SK-N-SH (cell line): ENCODE measurements around the gene MSANTD3. TPM values are rescaled to one million over a fixed set of nuclear protein-coding genes. Genes with fewer than 3 reads are reported as not detected.
A peak's percentile ranks its signal among the peaks of the same experiment; 100 is the strongest.

ENCODE experiments used
- CTCF ChIA-PET: fragments of 300-600, 350-600 bp; formaldehyde crosslinking; extraction: SDS; loops from one replicate; lab custom pipeline; 2021; lab: Yijun Ruan, JAX
- POLR2A ChIA-PET: fragments of 350-600 bp; sonication (Branson Sonifier 250); formaldehyde crosslinking; extraction: SDS; loops from one replicate; lab custom pipeline; 2020; ENCODE audit warnings: antibody characterized with exemption, inconsistent platforms; lab: Yijun Ruan, JAX
- DNase-seq: peaks from one replicate; pipeline ENCODE4 v3.0.0; 2012
- H2AFZ ChIP-seq: fragments of 200-600 bp; sonication (generic); 2 replicates; pipeline ENCODE4 v1.8.1; 2016; ENCODE audit warnings: antibody characterized with exemption, mild to moderate bottlenecking, low read depth
- H3F3A ChIP-seq: fragments of 200-600 bp; sonication (generic); replicated peaks from 2 replicates; pipeline ENCODE3; 2016; ENCODE audit warnings: antibody characterized with exemption, mild to moderate bottlenecking; ENCODE audit not compliant: insufficient read depth
- H3K27ac ChIP-seq, 2 experiments: fragments of 200-500 bp in 1 of 2; fragments of 200-600 bp in 1 of 2; sonication (Bioruptor generic) in 1 of 2; sonication (generic), shearing (Covaris generic) in 1 of 2; 2 replicates each; pipeline versions ENCODE4 v1.5.1 to v1.6.1; 2014 to 2016; ENCODE audit warnings: low read depth in 2 of 2, inconsistent platforms in 1 of 2, low read length in 1 of 2, mild to moderate bottlenecking in 1 of 2, mixed read lengths in 1 of 2
- H3K27me3 ChIP-seq: fragments of 200-600 bp; sonication (generic), shearing (Covaris generic); 2 replicates; pipeline ENCODE4 v1.6.1; 2016; ENCODE audit warnings: mixed run types; ENCODE audit not compliant: insufficient read depth
- H3K36me3 ChIP-seq, 2 experiments: fragments of 200-500 bp in 1 of 2; fragments of 200-600 bp in 1 of 2; sonication (Bioruptor generic) in 1 of 2; sonication (generic) in 1 of 2; replicated peaks in 1 of 2; 2 replicates each; pipeline versions ENCODE3 to v1.5.1; 2014 to 2016; ENCODE audit warnings: low read length in 1 of 2, mild to moderate bottlenecking in 1 of 2; ENCODE audit not compliant: insufficient read depth in 2 of 2, control insufficient read depth in 1 of 2
- H3K4me1 ChIP-seq, 2 experiments: fragments of 200-500 bp in 1 of 2; fragments of 200-600 bp in 1 of 2; sonication (Bioruptor generic) in 1 of 2; sonication (generic), shearing (Covaris generic) in 1 of 2; 2 replicates each; pipeline versions ENCODE4 v1.5.1 to v1.6.1; 2014 to 2016; ENCODE audit warnings: low read depth in 1 of 2, low read length in 1 of 2, mixed run types in 1 of 2; ENCODE audit not compliant: insufficient read depth in 2 of 2, control insufficient read depth in 1 of 2
- H3K4me2 ChIP-seq: fragments of 200-600 bp; sonication (generic), shearing (Covaris generic); 2 replicates; pipeline ENCODE4 v1.6.1; 2017; ENCODE audit warnings: mixed run types
- H3K4me3 ChIP-seq, 2 experiments: fragments of 200-500 bp in 1 of 2; fragments of 200-600 bp in 1 of 2; sonication (Bioruptor generic) in 1 of 2; sonication (generic), shearing (Covaris generic) in 1 of 2; 2 replicates each; pipeline versions ENCODE4 v1.5.1 to v1.8.1; 2014 to 2016; ENCODE audit warnings: low read depth in 2 of 2, inconsistent platforms in 1 of 2, low read length in 1 of 2, mild to moderate bottlenecking in 1 of 2, mixed read lengths in 1 of 2, moderate library complexity in 1 of 2
- H3K79me2 ChIP-seq: fragments of 200-600 bp; sonication (generic); 2 replicates; pipeline ENCODE4 v1.8.1; 2017; ENCODE audit warnings: mild to moderate bottlenecking; ENCODE audit not compliant: insufficient read depth
- H3K9ac ChIP-seq: fragments of 200-600 bp; sonication (generic); 2 replicates; pipeline ENCODE4 v1.6.1; 2017; ENCODE audit warnings: mixed run types
- H3K9me2 ChIP-seq: fragments of 200-600 bp; sonication (generic); 2 replicates; pipeline ENCODE4 v1.6.1; 2017; ENCODE audit warnings: mixed run types
- H3K9me3 ChIP-seq: fragments of 200-600 bp; sonication (generic); 2 replicates; pipeline ENCODE4 v1.6.1; 2017; ENCODE audit warnings: mixed run types, mild to moderate bottlenecking, moderate library complexity
- H4K20me1 ChIP-seq: fragments of 200-600 bp; sonication (generic); 2 replicates; pipeline ENCODE4 v1.6.1; 2017; ENCODE audit warnings: mild to moderate bottlenecking, mixed run types; ENCODE audit not compliant: insufficient read depth
- CHD2 ChIP-seq: fragments of 150-350 bp; IDR thresholded peaks from 2 replicates; pipeline ENCODE4 v1.6.1; 2018; ENCODE audit warnings: low read length; ENCODE audit not compliant: partially characterized antibody
- FOXM1 ChIP-seq: IDR thresholded peaks from 2 replicates; pipeline ENCODE4 v1.4.0; 2012; ENCODE audit warnings: low read depth, mild to moderate bottlenecking
- GATA2 ChIP-seq: sonication (generic); formaldehyde crosslinking; IDR thresholded peaks from 2 replicates; pipeline ENCODE4 v1.5.0; 2020; ENCODE audit warnings: mild to moderate bottlenecking, missing genetic modification reagents
- JUND ChIP-seq: IDR thresholded peaks from 2 replicates; pipeline ENCODE4 v1.4.0; 2012
- MEF2A ChIP-seq: IDR thresholded peaks from 2 replicates; pipeline ENCODE4 v1.4.0; 2012; ENCODE audit warnings: low read depth, borderline replicate concordance
- POLR2AphosphoS5 ChIP-seq: IDR thresholded peaks from 2 replicates; pipeline ENCODE4 v1.6.1; 2012; ENCODE audit warnings: low read depth, low read length
- RAD21 ChIP-seq: IDR thresholded peaks from 2 replicates; pipeline ENCODE4 v1.6.1; 2012; ENCODE audit warnings: mild to moderate bottlenecking, low read length
- RCOR1 ChIP-seq: fragments of 150-350 bp; IDR thresholded peaks from 2 replicates; pipeline ENCODE4 v1.6.1; 2017; ENCODE audit warnings: antibody characterized with exemption, low read length
- RXRA ChIP-seq: IDR thresholded peaks from 2 replicates; pipeline ENCODE4 v1.4.0; 2012; ENCODE audit warnings: low read depth, mild to moderate bottlenecking, borderline replicate concordance
- TAF1 ChIP-seq: IDR thresholded peaks from 2 replicates; pipeline ENCODE4 v1.6.1; 2012; ENCODE audit warnings: low read depth, mild to moderate bottlenecking, low read length, moderate library complexity, borderline replicate concordance
- TEAD4 ChIP-seq: IDR thresholded peaks from 2 replicates; pipeline ENCODE4 v1.4.0; 2012; ENCODE audit warnings: mild to moderate bottlenecking, borderline replicate concordance; ENCODE audit not compliant: insufficient read depth
- YY1 ChIP-seq: IDR thresholded peaks from 2 replicates; pipeline ENCODE4 v1.4.0; 2012; ENCODE audit warnings: low read depth, mild to moderate bottlenecking
- WGBS: methylation state at CpG from one replicate; pipeline ENCODE4 v1.1.6; 2017; ENCODE audit warnings: low lambda C conversion rate; 5-methylcytosine and 5-hydroxymethylcytosine counted together
- polyA plus RNA-seq, 3 experiments: library from polyadenylated mRNA; depleted of rRNA; stranded (reverse); fragments of >200 nt; gene quantifications; 2 replicates each; pipeline ENCODE4 v1.2.3, GENCODE V29; 2012
- TF ChIP-seq, protein P1 (sequence below): IDR thresholded peaks from 2 replicates; pipeline ENCODE4 v1.4.0; 2012; ENCODE audit warnings: low read depth
- TF ChIP-seq, protein P2 (sequence below): fragments of 150-350 bp; IDR thresholded peaks from 2 replicates; pipeline ENCODE4 v1.6.1; 2017; ENCODE audit warnings: antibody characterized with exemption, low read length, low read depth, borderline replicate concordance
- TF ChIP-seq, protein P3 (sequence below): fragments of 150-350 bp; IDR thresholded peaks from 2 replicates; pipeline ENCODE4 v1.6.1; 2016; ENCODE audit warnings: mild to moderate bottlenecking, low read depth, low read length
- TF ChIP-seq, protein P4 (sequence below): IDR thresholded peaks from 2 replicates; pipeline ENCODE4 v1.4.0; 2012; ENCODE audit warnings: low read depth, borderline replicate concordance
- TF ChIP-seq, protein P5 (sequence below): IDR thresholded peaks from 2 replicates; pipeline ENCODE4 v1.6.1; 2012; ENCODE audit warnings: mild to moderate bottlenecking, low read depth, low read length, moderate library complexity
- TF ChIP-seq, protein P6 (sequence below): IDR thresholded peaks from 2 replicates; pipeline ENCODE4; 2012

Gene MSANTD3
- polyA plus RNA-seq, 1 of the 3 experiments (the other 2 are of a cell fraction), result 48.3 TPM

DNA sequence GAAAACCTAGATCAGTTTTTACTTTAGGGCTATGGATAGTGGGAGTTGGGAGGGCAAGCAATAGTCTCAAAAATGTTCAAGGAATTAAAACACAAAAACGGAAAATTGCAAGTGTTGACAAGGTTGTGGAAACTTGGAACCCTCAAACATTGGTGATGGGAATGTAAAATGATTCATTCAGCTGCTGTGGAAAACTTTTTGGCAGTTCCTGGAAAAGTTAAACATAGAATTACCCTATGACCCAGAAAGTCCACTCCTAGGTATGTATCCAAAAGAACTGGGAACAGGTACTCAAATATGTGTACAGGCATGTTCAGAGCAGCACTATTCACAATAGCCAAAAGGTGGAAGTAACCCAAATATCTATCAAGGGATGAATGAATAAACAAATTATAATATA lies 1.2 kb upstream of the MSANTD3 start:
- Histone ChIP-seq H3F3A (peaks cover 37% of the 10 kb centered on the region), H3K79me2 (peaks cover 38% of the 10 kb centered on the region), H2AFZ (peak overlapping the region; percentile 86), H3K4me3 (peak overlapping the region in 1 of 2 experiments; percentile 88; a peak in 3 of 4 replicates), H3K27me3 (no peaks in the 10 kb centered on the region), H3K4me2 (peak overlapping the region; percentile 98), H3K9ac (peak overlapping the region; percentile 97; the same call in 1 of the 2 replicates), H4K20me1 (no peaks in the 10 kb centered on the region), H3K9me2 (no peaks in the 10 kb centered on the region), H3K36me3 (peaks cover 0 to 5% of the 10 kb centered on the region in 2 experiments), H3K4me1 (peaks cover 9 to 22% of the 10 kb centered on the region in 2 experiments; a peak in 3 of 4 replicates), H3K27ac (peak overlapping the region; percentile 92 to 98), H3K9me3 (no peaks in the 10 kb centered on the region)
- TF ChIP-seq CHD2, result no peak
- TF ChIP-seq JUND, result no peak
- TF ChIP-seq, protein P1, sequence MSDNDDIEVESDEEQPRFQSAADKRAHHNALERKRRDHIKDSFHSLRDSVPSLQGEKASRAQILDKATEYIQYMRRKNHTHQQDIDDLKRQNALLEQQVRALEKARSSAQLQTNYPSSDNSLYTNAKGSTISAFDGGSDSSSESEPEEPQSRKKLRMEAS, result no peak
- TF ChIP-seq, protein P2, sequence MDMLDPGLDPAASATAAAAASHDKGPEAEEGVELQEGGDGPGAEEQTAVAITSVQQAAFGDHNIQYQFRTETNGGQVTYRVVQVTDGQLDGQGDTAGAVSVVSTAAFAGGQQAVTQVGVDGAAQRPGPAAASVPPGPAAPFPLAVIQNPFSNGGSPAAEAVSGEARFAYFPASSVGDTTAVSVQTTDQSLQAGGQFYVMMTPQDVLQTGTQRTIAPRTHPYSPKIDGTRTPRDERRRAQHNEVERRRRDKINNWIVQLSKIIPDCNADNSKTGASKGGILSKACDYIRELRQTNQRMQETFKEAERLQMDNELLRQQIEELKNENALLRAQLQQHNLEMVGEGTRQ, result no peak
- TF ChIP-seq RCOR1, result no peak
- no peak for TF ChIP-seq POLR2AphosphoS5
- TF ChIP-seq, protein P3, sequence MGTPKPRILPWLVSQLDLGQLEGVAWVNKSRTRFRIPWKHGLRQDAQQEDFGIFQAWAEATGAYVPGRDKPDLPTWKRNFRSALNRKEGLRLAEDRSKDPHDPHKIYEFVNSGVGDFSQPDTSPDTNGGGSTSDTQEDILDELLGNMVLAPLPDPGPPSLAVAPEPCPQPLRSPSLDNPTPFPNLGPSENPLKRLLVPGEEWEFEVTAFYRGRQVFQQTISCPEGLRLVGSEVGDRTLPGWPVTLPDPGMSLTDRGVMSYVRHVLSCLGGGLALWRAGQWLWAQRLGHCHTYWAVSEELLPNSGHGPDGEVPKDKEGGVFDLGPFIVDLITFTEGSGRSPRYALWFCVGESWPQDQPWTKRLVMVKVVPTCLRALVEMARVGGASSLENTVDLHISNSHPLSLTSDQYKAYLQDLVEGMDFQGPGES, result no peak
- TF ChIP-seq, protein P4, sequence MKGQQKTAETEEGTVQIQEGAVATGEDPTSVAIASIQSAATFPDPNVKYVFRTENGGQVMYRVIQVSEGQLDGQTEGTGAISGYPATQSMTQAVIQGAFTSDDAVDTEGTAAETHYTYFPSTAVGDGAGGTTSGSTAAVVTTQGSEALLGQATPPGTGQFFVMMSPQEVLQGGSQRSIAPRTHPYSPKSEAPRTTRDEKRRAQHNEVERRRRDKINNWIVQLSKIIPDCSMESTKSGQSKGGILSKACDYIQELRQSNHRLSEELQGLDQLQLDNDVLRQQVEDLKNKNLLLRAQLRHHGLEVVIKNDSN, result no peak
- TF ChIP-seq, protein P5, sequence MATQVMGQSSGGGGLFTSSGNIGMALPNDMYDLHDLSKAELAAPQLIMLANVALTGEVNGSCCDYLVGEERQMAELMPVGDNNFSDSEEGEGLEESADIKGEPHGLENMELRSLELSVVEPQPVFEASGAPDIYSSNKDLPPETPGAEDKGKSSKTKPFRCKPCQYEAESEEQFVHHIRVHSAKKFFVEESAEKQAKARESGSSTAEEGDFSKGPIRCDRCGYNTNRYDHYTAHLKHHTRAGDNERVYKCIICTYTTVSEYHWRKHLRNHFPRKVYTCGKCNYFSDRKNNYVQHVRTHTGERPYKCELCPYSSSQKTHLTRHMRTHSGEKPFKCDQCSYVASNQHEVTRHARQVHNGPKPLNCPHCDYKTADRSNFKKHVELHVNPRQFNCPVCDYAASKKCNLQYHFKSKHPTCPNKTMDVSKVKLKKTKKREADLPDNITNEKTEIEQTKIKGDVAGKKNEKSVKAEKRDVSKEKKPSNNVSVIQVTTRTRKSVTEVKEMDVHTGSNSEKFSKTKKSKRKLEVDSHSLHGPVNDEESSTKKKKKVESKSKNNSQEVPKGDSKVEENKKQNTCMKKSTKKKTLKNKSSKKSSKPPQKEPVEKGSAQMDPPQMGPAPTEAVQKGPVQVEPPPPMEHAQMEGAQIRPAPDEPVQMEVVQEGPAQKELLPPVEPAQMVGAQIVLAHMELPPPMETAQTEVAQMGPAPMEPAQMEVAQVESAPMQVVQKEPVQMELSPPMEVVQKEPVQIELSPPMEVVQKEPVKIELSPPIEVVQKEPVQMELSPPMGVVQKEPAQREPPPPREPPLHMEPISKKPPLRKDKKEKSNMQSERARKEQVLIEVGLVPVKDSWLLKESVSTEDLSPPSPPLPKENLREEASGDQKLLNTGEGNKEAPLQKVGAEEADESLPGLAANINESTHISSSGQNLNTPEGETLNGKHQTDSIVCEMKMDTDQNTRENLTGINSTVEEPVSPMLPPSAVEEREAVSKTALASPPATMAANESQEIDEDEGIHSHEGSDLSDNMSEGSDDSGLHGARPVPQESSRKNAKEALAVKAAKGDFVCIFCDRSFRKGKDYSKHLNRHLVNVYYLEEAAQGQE, result no peak
- no peak for TF ChIP-seq TEAD4
- TF ChIP-seq RXRA, result no peak
- no peak for TF ChIP-seq GATA2 (CRISPR knock-in tag)
- no peak for TF ChIP-seq MEF2A
- no peak for TF ChIP-seq RAD21
- no peak for TF ChIP-seq FOXM1
- TF ChIP-seq, protein P6, sequence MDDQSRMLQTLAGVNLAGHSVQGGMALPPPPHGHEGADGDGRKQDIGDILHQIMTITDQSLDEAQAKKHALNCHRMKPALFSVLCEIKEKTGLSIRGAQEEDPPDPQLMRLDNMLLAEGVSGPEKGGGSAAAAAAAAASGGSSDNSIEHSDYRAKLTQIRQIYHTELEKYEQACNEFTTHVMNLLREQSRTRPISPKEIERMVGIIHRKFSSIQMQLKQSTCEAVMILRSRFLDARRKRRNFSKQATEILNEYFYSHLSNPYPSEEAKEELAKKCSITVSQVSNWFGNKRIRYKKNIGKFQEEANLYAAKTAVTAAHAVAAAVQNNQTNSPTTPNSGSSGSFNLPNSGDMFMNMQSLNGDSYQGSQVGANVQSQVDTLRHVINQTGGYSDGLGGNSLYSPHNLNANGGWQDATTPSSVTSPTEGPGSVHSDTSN, result no peak
- no peak for TF ChIP-seq YY1
- no peak for TF ChIP-seq TAF1
- ChIA-PET POLR2A (interaction anchor here (1.0 to 2.3 kb wide), 2 partner anchors 14 to 73 kb away, joined by 3 to 14 read pairs; partner anchors contain the start of gene TEX10), CTCF (no interaction called here)
- DNase-seq, result no peak
- WGBS, result 29% methylated on average over 1 of the region's 1 CpG
